ENCODE measurements around the gene MSX1. TPM values are rescaled to one million over a fixed set of nuclear protein-coding genes. Genes with fewer than 3 reads are reported as not detected.
A peak's percentile ranks its signal among the peaks of the same experiment; 100 is the strongest.

The MSX1 gene
- total RNA-seq, 1 donor from 2014 or later = 2.1 TPM

DNA sequence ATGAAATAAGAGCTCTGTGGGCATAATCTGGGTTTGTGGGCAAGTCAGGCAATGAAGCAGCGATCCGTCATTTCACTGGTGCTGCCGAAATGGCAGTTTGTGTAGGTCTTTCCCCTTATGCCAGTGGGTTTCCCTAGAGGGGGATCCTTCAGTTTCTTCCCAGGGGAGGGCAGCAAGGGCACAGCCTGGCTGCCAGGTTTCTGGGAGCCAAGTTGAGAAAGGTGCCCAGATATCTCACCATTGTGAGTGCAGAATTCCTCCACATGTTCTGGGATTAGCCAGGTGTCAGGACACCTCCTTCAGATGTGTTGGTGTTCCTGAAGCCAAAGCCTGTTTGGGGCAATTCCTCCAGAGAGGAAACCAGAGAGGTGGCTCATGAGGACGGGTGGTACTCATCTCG, 28.0 kb downstream of the MSX1 start:
- no peaks in the 10 kb centered on the region for H3K4me1 ChIP-seq
- intact Hi-C loops (cut with DNase I) = no loop called here
- TF ChIP-seq CTCF (IDR thresholded peaks at IDR 0.05) = no peak
- no peak for ATAC-seq
- H3K36me3 ChIP-seq = no peaks in the 10 kb centered on the region
- H3K9me3 ChIP-seq = no peaks in the 10 kb centered on the region
- no peak overlapping the region for H3K27ac ChIP-seq
- no peak for DNase-seq
- peaks cover 16% of the 10 kb centered on the region for H3K27me3 ChIP-seq (ENCODE audit: low read depth)
- no peak overlapping the region for H3K4me3 ChIP-seq

DNA sequence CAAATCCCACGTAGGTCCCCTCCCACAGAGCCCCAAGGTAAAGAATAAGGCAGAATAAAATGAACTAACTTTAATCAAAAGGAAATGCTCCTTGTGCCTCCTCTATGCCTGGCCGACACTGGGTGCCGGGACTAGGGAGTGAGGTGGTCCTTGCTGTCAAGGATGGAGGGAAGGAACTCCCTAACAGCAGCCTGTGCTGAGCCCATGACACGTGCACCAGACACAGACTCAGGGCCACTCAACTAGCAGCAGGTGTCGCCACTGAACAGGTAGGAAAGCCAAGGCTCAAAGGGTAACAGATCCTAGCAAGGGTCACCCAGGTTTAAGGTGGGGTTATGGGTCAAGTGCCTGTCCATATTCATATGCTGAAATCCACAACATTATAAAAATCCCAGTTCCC, 29.2 kb downstream of the MSX1 start:
- Histone ChIP-seq H3K36me3 (no peaks in the 10 kb centered on the region), H3K27me3 (ENCODE audit: low read depth) (peaks cover 13% of the 10 kb centered on the region), H3K27ac (no peak overlapping the region), H3K9me3 (no peaks in the 10 kb centered on the region), H3K4me3 (no peak overlapping the region), H3K4me1 (no peaks in the 10 kb centered on the region)
- no peak for ATAC-seq
- intact Hi-C loops (cut with DNase I) = no loop called here
- TF ChIP-seq CTCF (IDR thresholded peaks at IDR 0.05) = no peak
- no peak for DNase-seq

DNA sequence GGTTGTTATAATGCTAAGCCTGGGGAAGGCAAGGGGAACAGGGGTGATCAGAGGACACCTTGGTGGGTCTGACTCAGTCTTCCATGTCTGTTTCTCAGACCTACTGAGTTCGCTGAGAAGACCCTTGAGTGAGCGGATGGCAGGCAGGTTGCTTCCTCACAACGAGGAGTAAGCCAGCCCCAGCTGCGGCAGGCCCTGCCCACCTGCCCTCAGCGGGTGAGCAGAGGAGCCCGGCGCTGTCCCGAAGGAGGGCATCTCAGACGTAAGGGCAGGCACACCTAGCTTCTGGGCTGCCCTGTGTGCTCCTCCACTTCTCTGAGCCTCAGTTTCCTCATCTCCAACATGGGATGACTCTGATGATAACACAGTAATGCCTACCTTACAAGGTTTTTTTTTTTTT, 30.3 kb downstream of the MSX1 start:
- Histone ChIP-seq H3K36me3 (no peaks in the 10 kb centered on the region), H3K9me3 (no peaks in the 10 kb centered on the region), H3K4me1 (no peaks in the 10 kb centered on the region), H3K27me3 (ENCODE audit: low read depth) (peaks cover 13% of the 10 kb centered on the region), H3K4me3 (no peak overlapping the region), H3K27ac (no peak overlapping the region)
- DNase-seq = no peak
- peak in 1 of 2 donors; percentile 17 for ATAC-seq
- intact Hi-C loops (cut with DNase I) = no loop called here
- no peak for TF ChIP-seq CTCF (IDR thresholded peaks at IDR 0.05)

GRCh38 chr4:4890574-4891255, 31.2 kb downstream of the MSX1 start:
- no peaks in the 10 kb centered on the region for H3K36me3 ChIP-seq
- H3K27ac ChIP-seq = no peak overlapping the region
- H3K4me3 ChIP-seq = no peak overlapping the region
- H3K4me1 ChIP-seq = no peaks in the 10 kb centered on the region
- TF ChIP-seq CTCF (IDR thresholded peaks at IDR 0.05) = no peak
- H3K27me3 ChIP-seq (ENCODE audit: low read depth) = peaks cover 13% of the 10 kb centered on the region
- no peak for DNase-seq
- no peaks in the 10 kb centered on the region for H3K9me3 ChIP-seq
- intact Hi-C loops (cut with DNase I) = no loop called here
- no peak for ATAC-seq

DNA sequence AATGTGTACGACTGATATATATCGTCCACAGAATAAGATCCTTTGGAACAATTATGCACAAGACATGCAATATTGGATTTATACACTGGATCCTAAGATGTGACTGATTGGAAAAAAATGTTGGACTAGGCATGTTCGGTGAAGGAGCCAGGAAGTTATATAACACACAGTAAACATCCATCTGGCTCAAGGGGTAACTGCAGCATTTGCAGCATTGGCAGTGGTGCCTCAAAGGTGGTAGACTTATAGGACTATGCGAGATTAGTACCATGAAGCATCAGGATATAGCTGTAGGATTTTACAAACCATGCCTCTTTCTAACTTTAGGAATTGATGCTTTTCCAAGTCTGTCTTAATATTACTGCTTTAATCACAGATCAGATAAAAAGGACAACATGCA, 34.3 kb downstream of the MSX1 start:
- H3K27ac ChIP-seq = no peak overlapping the region
- no peaks in the 10 kb centered on the region for H3K27me3 ChIP-seq (ENCODE audit: low read depth)
- no peaks in the 10 kb centered on the region for H3K4me1 ChIP-seq
- TF ChIP-seq CTCF (IDR thresholded peaks at IDR 0.05) = no peak
- intact Hi-C loops (cut with DNase I) = no loop called here
- no peak overlapping the region for H3K4me3 ChIP-seq
- ATAC-seq (no peak), DNase-seq (no peak)
- no peaks in the 10 kb centered on the region for H3K9me3 ChIP-seq
- no peaks in the 10 kb centered on the region for H3K36me3 ChIP-seq

All from lower lobe of right lung (tissue), 2 donors.